HuH-7 (cell line): Measurements from ENCODE around the gene PTPN7.
"Not testable (repeated sequence)": the region's sequence is repeated elsewhere in the genome, so short reads cannot be mapped to it uniquely, and the experiment has no call there.

Experiments used
- DNase-seq: peaks from one replicate; pipeline ENCODE4 v3.0.0; 2011; ENCODE audit warnings: low spot score

The PTPN7 gene

DNA sequence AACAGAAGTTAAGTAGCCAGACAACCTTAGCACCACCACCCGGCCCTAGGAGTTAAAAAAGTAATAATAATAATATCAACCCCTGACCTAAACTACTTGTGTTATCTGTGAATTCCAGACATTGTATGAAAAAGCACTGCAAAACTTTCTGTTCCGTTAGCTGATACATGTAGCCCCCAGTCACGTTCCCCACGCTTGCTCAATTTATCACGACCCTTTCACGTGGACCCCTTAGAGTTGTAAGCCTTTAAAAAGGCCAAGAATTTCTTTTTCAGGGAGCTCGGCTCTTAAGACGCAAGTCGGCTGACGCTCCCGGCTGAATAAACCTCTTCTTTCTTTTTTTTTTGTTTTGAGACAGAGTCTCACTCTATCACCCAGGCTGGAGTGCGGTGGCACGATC, 6.7 kb upstream of the PTPN7 start:
- not testable (repeated sequence) for DNase-seq

GRCh38 chr1:202165942-202166843, 5.8 kb upstream of the PTPN7 start:
- no peak for DNase-seq

- no peak for DNase-seq
These were observed 5.0 kb upstream of the PTPN7 start for GRCh38 chr1:202165267-202165941.

GRCh38 chr1:202164271-202165037, 4.1 kb upstream of the PTPN7 start:
- no peak for DNase-seq

DNA sequence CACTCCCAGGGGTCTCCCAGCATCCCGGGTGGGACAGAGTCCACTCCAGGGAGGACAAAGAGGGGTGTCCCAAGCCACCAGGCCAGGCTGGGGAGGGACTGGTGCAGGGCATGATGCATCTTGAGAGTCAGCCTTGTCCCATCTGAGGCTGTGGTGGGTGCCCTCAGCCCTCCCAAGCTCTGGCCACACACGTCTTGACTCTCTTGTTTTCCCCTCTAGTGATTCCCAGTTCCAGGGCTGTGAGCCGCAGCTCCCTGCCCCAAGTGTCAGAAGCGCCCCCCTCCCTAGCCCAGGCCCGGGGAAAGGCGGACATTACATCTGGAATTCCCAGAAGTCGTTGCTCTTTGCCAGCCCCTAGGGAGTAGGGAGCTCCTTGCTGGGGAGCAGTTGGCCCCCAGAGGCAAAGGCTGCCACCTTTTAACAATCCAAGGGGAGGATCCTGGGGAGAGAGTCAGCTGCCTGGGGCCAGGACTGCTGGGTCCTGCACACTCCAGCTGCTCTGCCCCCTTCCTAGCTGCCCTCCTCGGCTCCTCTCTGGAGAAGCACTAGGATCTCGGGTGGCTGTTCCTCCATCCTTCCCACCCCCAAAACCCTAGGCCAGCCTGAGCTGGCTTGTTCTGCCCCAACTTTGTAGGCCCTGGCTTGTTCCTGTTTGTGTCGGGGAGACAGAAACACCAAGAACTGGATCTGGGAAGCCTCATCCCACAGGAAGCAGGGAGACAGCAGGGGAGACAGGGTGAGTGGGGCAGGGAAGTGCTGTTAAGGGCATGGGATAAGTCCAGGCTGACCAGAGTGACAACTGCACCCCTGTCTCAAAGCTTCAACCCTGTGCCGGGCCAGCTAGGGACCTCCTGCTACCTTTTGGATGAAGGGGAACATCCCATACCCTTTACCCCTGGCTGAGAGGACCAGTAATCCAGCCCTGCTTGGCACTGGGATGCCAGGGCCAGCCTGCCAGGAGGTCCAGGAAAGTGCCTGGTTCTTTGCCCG, 3.2 kb upstream of the PTPN7 start:
- no peak for DNase-seq

GRCh38 chr1:202162418-202163280, 2.2 kb upstream of the PTPN7 start:
- DNase-seq, result no peak

GRCh38 chr1:202162047-202162417, 1.6 kb upstream of the PTPN7 start:
- no peak for DNase-seq

GRCh38 chr1:202161151-202162046, 997 bp upstream of the PTPN7 start:
- DNase-seq, result no peak

DNA sequence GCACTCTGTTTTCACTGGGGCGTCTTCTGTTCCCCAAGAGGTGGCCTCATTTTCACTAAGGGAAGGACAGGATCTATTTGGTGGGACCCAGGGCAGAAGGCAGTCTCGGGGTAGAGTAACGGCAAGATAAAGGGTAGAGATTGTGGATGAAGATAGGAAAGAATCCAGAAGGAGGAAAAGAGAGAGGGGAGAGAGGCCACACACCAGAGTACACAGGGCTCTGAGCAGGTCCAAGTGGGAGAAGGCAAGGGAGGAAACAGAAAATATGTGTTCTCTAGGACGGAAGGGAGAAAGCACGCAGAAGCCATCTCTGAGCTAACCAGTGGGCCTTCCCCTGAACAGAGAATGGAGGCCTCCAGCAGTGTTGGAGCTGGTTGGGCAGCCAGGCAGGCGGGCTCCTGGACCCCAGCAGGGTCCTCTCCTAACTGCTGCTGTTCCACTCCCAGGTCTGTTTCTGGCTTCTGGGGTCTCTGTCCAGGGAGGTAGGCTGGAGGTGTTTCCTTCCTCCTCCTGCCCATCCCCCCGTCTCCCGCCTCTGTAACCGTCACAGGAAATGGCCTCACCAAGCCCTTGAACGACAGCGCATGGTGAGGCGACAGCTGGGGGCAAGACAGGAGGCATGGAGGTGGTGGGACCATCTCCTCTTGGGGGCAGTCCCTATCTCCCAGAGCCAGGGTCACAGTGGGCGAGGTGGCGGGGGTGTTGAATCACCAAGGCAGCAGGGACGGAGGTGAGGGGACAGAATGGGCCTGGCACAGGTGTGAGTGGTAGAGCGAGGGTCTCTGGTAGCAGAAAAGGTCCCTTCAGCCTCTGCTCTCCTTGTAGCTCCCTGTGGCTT, 649 bp downstream of the PTPN7 start:
- no peak for DNase-seq

- DNase-seq, result no peak
These were observed 1.4 kb downstream of the PTPN7 start for GRCh38 chr1:202158810-202159533.

DNA sequence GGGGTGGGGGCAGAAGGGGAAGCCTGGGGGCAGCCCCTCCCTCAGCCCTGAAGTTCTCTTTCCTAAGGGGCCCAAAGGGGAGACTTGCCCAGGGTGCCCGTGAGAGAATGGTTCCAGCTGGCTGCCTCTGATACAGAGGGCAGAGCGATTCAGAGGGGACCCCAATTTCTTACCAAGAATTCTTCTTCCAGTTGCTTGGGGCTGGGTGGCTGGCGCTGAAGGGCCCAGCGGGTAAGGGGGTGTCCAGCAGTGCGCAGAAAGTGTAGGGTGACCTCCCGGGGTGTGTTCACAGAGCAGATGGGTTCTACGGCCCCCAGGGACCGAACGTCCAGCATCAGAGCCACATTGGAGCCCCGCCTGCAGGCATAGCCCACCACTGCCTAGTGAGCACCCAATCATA, 2.5 kb downstream of the PTPN7 start:
- no peak for DNase-seq

GRCh38 chr1:202156590-202156989, 3.8 kb downstream of the PTPN7 start:
- no peak for DNase-seq

- DNase-seq, result no peak
These were observed 4.9 kb downstream of the PTPN7 start for GRCh38 chr1:202155478-202156021.

DNA sequence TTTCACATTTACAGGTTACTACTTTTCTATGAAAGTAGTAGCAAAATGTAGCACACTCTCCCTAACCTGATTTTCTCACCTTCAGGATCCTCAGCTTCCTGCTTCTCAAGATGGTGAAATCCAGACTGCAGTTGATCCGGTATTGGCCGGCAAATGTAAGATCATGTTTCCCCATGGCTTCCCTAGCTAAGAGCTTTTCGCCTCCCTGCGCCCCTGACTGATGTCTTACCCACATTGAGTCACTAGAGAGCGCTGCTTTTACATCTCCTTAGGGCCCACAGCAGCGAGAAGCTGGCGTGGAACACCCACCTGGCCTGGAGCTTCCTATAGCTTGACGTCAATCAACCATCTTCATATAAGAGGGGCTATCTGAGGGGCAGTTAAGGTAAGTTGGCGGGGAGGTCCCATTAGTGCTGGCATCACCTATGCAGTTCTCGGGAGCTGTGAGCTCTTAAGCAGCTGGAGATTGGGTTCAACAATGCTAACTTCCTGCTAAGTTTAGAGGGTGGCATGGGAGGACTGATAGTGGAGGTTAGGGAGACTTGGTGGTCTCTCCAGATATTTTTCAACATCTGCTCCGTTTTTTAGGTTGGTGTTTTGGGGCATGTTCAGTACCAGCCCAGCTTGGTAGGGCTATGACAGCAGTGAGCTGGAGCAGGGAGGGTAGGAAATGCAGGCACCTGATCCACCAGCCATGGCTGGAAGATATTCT, 5.5 kb downstream of the PTPN7 start:
- peak; percentile 79 for DNase-seq

- no peak for DNase-seq
These were observed 6.1 kb downstream of the PTPN7 start for GRCh38 chr1:202154148-202154765.

DNA sequence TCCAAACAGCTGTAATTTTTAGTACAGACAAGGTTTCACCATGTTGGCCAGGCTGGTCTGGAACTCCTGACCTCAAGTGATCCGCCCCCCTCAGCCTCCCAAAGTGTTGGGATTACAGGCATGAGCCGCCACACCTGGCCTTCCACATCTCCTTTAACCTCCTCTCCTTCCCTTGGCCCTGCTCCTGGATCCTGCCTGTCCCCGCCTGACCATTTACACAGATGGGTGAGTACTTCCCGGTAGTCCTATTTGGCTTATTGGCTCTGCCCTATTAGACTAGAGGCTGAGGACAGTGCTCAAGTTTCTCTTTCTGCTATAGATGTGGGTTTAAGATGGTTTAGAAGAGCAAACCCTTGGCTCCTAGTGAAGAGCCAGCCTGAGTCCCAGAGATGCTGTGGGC, 7.1 kb downstream of the PTPN7 start:
- DNase-seq, result no peak
